G401 (cell line): Measurements from ENCODE around the gene PYGL. TPM values are rescaled to one million over a fixed set of nuclear protein-coding genes. Genes with fewer than 3 reads are reported as not detected.
A peak's percentile ranks its signal among the peaks of the same experiment; 100 is the strongest.
"Not testable (repeated sequence)": the region's sequence is repeated elsewhere in the genome, so short reads cannot be mapped to it uniquely, and the experiment has no call there.

ENCODE experiments used
- DNase-seq: peaks from one replicate; pipeline ENCODE4 v3.0.0-alpha.2; 2015; ENCODE audit warnings: low spot score
- in situ Hi-C: cut with HindIII; loops from 2 replicates; pipeline ENCODE4 v1.10.0; 2016; ENCODE audit warnings: low sequenced_read_pairs, mixed read lengths
- total RNA-seq: library from RNA; depleted of rRNA; stranded (reverse); fragments of >200 nt; shearing (Covaris generic); gene quantifications from 2 replicates; pipeline ENCODE4 v1.2.3, GENCODE V29; 2014

The PYGL gene
- total RNA-seq, 1 experiment from 2014 or later = 0.68 TPM

DNA sequence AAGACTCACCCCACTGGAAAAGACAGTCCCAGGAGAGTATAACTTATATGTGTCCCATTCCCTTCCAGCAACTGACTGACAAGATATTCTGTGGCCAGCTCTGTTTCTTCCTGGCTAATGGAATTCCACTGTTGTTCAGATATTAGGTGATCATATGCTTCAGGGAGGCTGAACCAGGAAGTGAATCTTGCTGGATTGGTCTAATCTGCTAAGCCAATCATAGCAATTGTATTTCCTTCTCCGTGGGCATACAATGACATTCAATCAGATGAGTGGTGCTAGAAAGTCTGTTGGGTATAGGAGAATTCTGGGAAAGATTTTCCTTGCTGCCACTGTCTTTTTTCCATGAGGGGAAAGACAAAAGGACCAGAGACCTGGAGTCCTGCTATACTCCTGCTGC is 12.1 kb downstream of the PYGL start:
- in situ Hi-C loops = no loop called here

DNA sequence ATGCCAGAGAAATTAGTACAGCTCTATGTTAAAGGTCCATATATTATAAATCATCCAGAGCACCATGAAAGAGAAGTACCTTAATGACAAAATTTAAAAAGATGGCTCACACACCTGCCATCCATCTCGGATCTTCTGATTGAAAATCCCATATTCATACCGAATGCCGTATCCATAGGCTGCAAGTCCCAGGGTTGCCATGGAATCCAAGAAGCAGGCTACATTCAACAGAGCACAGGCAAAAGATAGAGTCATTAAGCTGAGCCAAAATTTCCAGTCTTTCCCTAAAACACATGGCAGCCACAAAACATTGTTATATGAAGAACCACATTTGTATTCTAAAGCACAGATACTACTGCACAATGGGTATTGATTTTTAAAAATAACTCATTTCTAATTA is 12.7 kb downstream of the PYGL start:
- DNase-seq = no peak
- in situ Hi-C loops = no loop called here

More for the DNA sequence above, 12.1 kb downstream of the PYGL start:
- no peak for DNase-seq

DNA sequence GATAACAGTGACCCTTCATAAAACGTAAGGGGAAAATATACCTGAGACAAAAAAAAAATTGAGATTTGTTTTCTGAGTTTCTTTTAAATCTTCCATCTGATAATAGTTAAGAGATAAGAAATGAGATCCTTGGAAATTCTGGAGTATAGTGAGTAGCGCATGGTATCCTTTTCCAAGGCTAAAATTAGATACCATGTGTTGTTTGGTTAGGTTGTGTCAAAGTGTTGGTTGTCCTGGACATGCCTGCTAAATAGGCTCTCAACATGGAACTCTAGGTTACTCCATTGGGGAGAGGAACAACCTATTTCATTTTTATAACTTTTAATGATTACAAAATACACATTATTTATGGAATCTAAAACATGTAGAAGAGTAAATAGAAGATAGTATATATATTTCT is 14.8 kb downstream of the PYGL start:
- in situ Hi-C loops = no loop called here
- DNase-seq = no peak

DNA sequence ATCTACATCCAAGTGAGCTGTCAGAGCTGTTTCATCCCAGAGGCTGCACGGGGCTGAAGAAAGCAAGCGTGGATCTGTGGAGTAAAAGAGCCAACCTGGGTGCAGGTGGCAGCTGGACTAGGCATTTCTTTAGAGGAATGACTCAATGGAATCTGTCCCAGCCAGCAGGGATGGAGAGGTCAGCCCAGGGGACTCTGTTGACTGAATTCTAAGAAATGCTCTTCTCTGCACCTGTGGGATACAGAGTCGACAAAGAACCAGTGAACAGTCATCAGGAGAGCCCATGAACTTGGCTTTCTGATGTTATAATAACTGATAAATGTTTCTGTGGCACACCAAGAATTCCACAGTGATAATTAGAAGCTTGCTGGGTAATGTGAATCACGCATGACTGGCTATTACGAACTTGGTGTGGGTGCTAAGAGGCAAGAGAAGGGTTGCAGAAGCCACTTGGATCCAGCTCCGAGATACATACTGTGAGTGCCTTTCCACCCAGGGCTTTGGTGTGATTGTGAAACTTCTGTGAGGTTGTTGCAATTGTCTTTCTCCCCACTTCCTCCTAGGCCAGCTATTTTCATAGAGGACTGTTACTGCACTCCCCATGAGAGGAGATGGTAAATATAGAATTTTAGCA is 16.2 kb downstream of the PYGL start:
- in situ Hi-C loops = no loop called here
- DNase-seq = no peak

DNA sequence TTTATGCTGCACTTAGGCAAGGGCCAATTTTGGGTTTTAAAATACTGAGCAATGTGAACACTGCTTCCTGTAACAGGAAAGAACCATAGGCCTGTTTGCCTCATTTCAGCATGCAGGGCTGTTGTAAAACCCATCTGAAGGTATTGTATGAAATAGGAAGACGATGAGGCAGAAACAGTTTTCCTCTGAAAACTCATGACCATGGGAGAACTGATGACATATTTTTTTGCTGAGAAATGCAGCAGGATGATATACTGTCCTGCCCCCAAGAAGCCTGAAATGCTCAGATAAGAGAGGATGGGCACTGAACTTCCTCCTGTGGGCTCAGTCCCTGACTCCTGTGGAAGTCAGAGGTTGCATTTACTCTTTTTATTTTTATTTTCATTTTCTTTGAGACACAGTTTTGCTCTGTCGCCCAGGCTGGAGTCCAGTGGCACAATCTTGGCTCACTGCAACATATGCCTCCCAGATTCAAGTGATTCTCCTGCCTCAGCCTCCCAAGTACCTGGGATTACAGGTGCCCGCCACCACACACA is 17.4 kb downstream of the PYGL start:
- in situ Hi-C loops = no loop called here
- no peak for DNase-seq

DNA sequence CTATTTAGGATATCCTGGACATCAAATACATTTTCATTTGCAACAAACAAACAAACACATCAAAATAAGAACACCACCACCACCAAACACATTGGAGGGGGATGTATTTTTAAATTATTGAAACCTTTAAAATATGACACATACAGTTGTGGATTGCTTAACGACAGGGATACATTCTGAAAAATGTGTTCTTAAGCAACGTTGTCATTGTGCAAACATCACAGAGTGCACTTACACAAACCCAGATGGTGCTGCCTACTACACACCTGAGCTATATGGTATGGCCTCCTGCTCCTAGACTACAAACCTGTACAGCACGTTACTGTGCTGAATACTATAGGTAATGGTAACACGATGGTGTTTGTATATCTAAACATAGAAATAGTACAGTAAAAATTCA is 19.4 kb downstream of the PYGL start:
- DNase-seq = no peak
- in situ Hi-C loops = no loop called here

DNA sequence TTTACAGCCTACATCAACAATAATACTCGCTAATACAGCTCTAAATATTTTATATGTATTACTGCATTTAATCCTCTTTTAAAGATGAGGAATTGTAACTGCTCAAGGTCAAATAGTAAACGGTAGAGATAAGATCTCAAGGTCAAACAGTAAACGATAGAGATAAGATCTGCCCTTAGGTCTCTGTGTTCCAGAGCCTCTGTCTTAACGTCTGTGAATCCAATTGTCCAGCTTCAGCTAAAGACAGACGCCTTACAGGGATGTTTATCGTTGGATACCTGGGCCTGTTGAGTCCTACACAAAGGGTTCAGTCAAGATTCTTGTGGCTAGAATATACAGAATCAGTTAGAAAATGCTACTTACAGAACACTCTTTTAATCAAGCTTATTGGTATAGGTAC is 20.0 kb downstream of the PYGL start:
- no peak for DNase-seq
- in situ Hi-C loops = no loop called here

DNA sequence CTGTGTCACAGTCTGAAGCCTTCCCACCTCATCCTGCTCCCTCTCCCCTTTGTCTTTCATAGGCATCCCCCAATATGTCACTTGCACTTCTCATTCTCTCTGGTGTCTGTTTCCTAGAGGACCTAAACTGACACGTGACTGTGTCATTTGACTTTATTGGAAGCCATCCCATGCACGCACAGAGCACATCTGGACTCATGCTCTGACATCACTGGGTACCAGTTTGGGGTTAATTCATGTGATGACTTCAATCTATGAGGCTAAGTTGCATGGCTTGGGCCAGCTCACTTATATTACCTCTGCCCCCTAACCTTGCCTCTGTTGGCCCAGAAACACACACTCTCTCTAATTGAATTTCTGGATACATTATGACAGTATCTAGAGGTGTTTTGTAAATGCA is 21.5 kb downstream of the PYGL start:
- in situ Hi-C loops = no loop called here

DNA sequence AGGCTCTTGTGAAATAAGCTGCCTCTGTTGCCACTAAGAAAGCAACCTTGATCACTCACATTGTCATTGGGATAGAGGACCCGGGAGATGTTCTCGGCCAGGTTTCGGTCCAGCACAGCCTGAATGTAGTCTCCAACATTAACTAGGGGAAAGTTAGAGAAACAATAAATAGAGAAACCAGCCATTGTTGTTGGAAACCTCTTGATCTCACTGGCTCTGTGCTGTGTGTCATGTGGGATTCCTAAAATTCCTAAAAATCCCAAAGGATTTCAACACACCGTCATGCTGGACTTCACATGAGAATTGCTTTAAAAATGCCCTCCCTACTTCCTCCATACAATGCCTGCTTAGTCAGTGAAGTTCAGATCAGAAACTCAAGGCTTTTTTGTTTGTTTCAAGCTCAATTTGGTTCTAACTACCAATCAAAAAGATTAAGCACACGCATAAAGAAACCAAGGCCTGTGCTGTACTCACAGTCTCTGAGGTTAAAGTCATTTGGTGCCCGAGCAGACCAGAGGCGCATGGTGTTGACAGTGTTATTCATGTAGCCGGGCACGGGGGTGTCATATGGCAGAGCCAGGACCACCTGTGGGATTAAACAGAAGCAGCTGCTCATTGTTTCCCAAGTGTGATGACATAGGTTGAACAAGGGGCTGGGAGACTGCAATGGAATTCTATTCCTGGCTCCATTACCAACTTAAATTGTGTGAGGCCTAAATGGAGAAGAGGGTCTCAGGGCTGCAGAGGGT is 23.6 kb downstream of the PYGL start:
- in situ Hi-C loops = no loop called here
- no peak for DNase-seq

More for the DNA sequence above, 21.5 kb downstream of the PYGL start:
- DNase-seq = no peak

DNA sequence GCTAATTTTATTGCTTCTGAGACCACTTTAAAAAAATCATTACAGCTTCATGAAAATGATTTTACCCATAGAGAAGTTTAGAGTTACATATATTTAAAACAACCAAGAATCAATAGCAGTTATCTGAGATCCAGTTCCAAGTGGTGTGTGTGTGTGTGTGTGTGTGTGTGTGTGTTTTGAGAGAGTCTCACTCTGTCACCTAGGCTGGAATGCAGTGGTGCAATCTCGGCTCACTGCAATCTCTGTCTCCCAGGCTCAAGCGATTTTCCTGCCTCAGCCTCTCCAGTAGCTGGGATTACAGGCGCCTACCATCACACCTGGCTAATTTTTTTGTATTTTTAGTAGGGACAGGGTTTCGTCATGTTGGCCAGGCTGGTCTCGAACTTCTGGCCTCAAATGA is 24.8 kb downstream of the PYGL start:
- DNase-seq, in situ Hi-C loops: not testable (repeated sequence)

DNA sequence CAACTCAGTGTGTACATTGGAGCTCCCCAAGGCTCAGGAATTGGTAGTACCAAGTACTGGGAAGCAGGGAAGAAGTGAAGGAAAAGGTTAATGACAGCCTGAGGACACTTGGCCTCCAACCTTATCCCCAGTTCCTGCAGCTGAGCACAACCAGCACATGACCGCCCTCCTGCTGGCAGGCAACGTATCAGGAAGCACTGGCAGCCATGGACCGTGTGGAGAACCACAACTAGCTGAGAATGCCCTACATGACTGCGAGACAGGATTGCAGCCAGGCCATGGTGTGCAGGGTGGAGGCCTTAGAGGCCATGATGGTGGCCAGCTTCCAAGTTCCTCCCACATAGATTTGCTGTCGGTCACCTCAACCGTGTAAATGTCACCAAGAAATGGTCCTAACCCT is 26.8 kb downstream of the PYGL start:
- in situ Hi-C loops = no loop called here

DNA sequence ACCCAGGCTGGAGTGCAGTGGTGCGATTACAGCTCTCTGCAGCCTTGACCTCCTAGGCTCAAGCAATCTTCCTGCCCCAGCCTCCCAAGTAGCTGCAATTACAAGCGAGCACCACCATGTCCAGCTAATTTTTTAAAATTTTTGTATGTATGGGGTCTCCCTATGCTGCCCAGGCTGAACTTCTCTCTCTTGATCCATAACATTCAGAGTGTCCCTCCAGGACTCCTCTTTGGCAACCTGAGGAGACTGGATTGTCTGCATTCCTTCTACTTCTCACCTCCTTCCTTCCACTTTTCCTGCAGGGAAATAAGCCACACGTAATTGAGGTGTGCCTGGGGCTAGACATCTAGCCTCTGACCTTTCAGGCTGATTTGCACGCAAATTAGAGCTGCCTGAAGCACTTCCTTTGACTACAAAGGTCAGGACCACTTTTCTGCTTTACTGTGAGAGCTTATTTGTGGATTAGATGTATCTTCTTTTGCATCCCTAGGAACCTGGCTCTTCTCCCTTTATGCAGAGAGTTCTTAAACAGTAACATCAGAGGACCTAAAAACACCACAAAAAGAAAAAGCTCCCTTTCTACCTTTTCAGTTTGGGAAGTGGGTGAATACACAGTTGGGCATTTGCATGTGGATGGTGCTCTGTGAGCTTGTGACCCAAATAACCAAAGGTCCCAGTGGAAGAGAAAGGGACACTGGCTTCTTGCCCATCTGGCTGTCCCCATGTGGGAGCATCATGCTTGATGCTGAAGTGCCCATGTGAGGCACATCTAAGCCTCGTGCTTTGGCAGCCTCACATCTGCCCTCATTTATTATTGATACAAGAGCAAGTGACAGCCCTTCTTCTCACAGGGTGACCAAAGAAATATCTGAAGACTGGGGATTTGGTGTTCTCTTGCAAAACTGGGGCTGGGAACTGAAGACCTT is 33.5 kb downstream of the PYGL start:
- peak; percentile 4 for DNase-seq
- in situ Hi-C loops = no loop called here

More for the DNA sequence above, 26.8 kb downstream of the PYGL start:
- no peak for DNase-seq

DNA sequence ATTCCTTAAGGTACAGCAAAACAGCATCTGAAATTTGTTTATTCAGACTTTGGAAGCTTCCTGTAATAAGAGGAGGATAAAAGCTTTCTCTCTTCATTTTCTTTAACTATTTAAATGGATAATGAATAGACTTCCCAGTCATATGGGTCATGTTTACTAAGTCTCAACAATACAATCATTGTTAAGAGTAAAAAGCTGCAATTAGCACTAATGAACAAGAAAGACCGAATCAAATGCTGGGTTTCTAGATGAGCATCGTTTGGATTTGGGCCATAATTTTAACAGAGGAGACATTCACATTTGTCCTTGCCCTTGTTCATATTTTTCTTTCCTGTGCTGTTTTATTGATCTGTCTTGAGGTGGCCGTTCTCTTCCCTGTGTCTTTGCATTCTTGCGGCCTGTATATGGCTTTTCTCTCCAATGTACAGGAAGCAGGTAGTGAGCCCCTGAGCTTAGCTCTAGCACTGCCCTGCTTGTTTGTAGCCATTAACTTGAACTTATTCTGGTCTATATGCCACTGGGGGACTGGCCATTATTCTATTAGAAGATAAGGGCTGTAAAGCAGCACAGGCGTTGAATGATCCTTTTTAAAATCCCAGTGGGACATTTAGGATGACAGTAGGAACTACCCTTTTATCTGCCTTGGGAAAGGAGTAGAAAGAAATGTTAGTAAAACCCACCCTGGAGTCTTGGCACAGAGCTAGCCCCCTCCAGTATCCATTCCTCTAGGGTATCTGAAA is 37.8 kb downstream of the PYGL start:
- in situ Hi-C loops = no loop called here
- DNase-seq = no peak

DNA sequence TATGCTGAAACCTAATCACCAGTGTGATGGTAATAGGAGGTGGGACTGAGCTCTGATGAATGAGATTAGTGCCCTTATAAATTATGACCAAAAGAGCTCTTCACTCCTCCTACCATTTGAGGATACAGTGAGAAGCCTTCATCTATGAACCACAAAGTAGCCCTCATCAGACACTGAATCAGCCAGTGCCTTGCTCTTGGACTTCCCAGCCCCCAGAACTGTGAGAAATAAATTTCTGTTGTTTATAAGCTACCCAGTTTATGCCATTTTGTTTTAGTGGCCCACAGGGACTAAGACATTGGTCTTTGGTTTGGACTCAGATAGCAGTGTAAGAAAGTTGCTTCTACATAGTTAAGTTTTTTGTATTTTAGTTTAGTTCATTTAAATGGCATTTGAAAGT is 39.6 kb downstream of the PYGL start:
- in situ Hi-C loops = no loop called here
- DNase-seq = no peak

DNA sequence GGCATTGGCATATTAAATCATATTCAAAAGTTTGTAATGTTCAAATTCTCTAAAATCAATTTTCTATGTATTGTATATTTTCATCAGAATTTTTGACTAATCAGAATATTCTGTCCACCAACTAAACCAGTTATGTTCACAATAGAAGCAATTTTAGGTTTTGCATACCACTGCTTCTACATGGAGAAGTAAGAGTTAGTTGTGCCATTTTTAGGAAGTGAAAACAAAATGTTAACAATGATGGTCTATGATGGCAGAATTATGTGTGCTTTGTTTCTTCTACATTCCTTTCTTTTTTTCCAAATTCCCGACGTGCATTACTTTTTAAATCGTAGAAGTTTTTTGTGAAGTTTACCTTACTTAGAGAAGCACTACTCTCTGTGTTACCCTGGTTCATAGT is 42.9 kb downstream of the PYGL start:
- in situ Hi-C loops = no loop called here
- DNase-seq = no peak

DNA sequence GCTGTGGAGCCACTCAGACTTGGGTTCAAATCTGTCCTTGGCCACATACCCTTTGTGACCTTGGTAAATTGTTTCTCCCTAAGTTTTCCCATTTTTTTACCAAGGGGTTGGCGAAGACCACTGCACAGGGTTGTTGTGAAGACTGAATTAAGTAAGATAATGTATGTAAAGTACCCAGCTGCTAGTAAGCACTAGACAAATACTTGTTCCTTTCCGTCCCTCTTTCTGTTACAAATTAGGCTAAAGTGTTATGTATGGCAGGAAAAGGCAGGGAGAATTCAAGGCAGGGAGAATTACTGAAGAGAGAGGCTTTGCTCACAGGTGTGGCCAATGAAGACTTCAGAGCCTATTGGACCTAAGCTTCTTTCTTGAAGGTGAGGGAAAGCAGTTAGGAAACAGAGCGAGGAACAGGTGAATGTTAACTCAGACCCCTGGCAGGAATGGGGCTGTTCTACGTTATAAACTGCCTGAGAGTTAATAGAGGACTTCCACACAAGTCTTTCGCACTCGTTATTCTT is 46.6 kb downstream of the PYGL start:
- no peak for DNase-seq

DNA sequence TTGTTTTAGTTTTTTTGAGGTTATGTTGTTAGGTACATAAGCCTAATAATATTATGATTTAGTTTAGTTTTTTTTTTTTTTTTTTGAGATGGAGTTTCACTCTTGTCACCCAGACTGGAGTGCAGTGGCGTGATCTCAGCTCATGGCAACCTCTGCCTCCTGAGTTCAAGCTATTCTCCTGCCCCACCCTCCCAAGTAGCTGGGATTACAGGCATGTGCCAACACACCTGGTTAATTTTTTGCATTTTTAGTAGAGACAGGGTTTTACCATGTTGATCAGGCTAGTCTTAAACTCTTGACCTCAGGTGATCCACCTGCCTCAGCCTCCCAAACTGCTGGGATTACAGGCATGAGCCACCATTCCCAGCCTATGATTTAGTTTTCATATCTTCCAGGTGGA is 47.3 kb downstream of the PYGL start:
- DNase-seq, in situ Hi-C loops: not testable (repeated sequence)

More for the DNA sequence above, 46.6 kb downstream of the PYGL start:
- in situ Hi-C loops = no loop called here

DNA sequence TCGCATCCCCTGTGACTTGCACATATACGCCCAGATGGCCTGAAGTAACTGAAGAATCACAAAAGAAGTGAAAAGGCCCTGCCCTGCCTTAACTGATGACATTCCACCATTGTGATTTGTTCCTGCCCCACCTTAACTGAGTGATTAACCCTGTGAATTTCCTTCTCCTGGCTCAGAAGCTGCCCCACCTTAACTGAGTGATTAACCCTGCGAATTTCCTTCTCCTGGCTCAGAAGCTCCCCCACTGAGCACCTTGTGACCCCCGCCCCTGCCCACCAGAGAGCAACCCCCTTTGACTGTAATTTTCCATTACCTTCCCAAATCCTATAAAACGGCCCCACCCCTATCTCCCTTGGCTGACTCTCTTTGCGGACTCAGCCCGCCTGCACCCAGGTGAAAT is 47.9 kb downstream of the PYGL start:
- DNase-seq, in situ Hi-C loops: not testable (repeated sequence)

DNA sequence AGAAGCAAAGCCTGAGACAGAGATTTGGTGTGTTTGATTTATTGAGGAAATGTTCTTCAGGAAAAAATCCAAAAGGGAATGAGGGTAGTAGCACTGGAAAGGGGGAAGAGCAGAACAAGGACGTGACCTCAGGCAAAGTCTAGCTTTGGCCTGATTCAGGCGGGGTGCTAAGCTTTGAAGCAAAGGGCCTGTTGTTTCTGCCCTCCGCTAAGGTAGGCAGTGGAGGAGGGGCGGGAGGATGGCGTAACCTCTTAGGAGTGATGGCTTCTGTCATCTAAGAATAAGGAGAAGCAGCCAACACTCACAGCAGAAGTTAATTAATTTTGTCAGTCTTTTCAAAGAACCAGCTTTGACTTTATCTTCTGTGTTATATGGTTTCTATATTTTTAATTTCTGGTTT is 52.0 kb downstream of the PYGL start:
- in situ Hi-C loops = no loop called here
- DNase-seq = no peak
